Smooth muscle cell (in vitro differentiated cells): Measurements from ENCODE around the gene OTOP3. TPM values are rescaled to one million over a fixed set of nuclear protein-coding genes. Genes with fewer than 3 reads are reported as not detected.

Source experiments
- DNase-seq: peaks from one replicate; lab custom pipeline; 2025; ENCODE audit not compliant: unreplicated experiment; lab: John Stamatoyannopoulos, UW
- H2AFZ ChIP-seq: fragments of 200-600 bp; sonication (generic); 2 replicates; pipeline ENCODE4 v1.6.0; 2016; ENCODE audit warnings: antibody characterized with exemption, low read depth, mild to moderate bottlenecking
- H3F3A ChIP-seq: fragments of 200-600 bp; sonication (generic); 2 replicates; pipeline ENCODE4 v1.6.0; 2017; ENCODE audit warnings: antibody characterized with exemption, low read depth
- H3K27ac ChIP-seq: fragments of 200-600 bp; sonication (generic); 2 replicates; pipeline ENCODE4 v1.5.1; 2016; ENCODE audit warnings: low read depth, mild to moderate bottlenecking
- H3K27me3 ChIP-seq: fragments of 200-600 bp; sonication (generic); 2 replicates; pipeline ENCODE4 v1.6.1; 2016; ENCODE audit warnings: low read depth, mild to moderate bottlenecking
- H3K36me3 ChIP-seq: fragments of 200-600 bp; sonication (generic); 2 replicates; pipeline ENCODE4 v1.5.1; 2016; ENCODE audit warnings: low read depth
- H3K4me1 ChIP-seq: fragments of 200-600 bp; sonication (generic); 2 replicates; pipeline ENCODE4 v1.5.1; 2016; ENCODE audit warnings: low read depth
- H3K4me2 ChIP-seq: fragments of 200-600 bp; sonication (generic); 2 replicates; pipeline ENCODE4 v1.6.0; 2016; ENCODE audit warnings: mild to moderate bottlenecking
- H3K4me3 ChIP-seq: fragments of 200-600 bp; sonication (generic); 2 replicates; pipeline ENCODE4 v1.5.1; 2016; ENCODE audit warnings: mild to moderate bottlenecking
- H3K79me2 ChIP-seq: fragments of 200-600 bp; sonication (generic); 2 replicates; pipeline ENCODE4 v1.6.0; 2016; ENCODE audit warnings: low read depth, mild to moderate bottlenecking
- H3K9ac ChIP-seq: fragments of 200-600 bp; sonication (generic); 2 replicates; pipeline ENCODE4 v1.6.0; 2016; ENCODE audit warnings: low read depth
- H3K9me3 ChIP-seq: fragments of 200-600 bp; sonication (generic); replicated peaks from 2 replicates; pipeline ENCODE4 v1.5.1; 2016; ENCODE audit warnings: low read depth
- H4K20me1 ChIP-seq: fragments of 200-600 bp; sonication (generic); 2 replicates; pipeline ENCODE4 v1.6.0; 2016; ENCODE audit warnings: low read depth
- CTCF ChIP-seq: fragments of 200-600 bp; sonication (generic); IDR thresholded peaks from 2 replicates; pipeline ENCODE4 v1.5.1; 2017; ENCODE audit warnings: borderline replicate concordance, mild to moderate bottlenecking, antibody characterized with exemption; ENCODE audit not compliant: insufficient read depth, poor library complexity, severe bottlenecking
- WGBS: methylation state at CpG from one replicate; pipeline ENCODE4 v1.1.7; 2016; ENCODE audit warnings: low lambda C conversion rate; 5-methylcytosine and 5-hydroxymethylcytosine counted together
- polyA plus RNA-seq: library from polyadenylated mRNA; unstranded; fragments of >200 nt; fragmentation: Nextera tagmentation; extraction: Ambion mirVana; gene quantifications from 2 replicates; pipeline ENCODE4 v1.2.1, GENCODE V29; 2016
- total RNA-seq: library from RNA; depleted of rRNA; stranded (reverse); fragments of >200 nt; gene quantifications from 2 replicates; pipeline ENCODE4 v1.2.3, GENCODE V29; 2014

OTOP3 gene
- total and polyA plus RNA-seq, 2 experiments from 2014 or later: not detected

GRCh38 chr17:74930535-74931036 lies 5.1 kb upstream of the OTOP3 start:
- H3K9ac ChIP-seq: no peak overlapping the region
- H3K27ac ChIP-seq: no peak overlapping the region
- no peaks in the 10 kb centered on the region for H3F3A ChIP-seq
- H2AFZ ChIP-seq: no peak overlapping the region
- no peak for TF ChIP-seq CTCF
- no peaks in the 10 kb centered on the region for H3K79me2 ChIP-seq
- no peaks in the 10 kb centered on the region for H3K4me1 ChIP-seq
- no peaks in the 10 kb centered on the region for H3K9me3 ChIP-seq
- H3K27me3 ChIP-seq: peaks cover 63% of the 10 kb centered on the region
- no peaks in the 10 kb centered on the region for H3K36me3 ChIP-seq
- H4K20me1 ChIP-seq: no peaks in the 10 kb centered on the region
- WGBS: 93% methylated on average over 24 of the region's 24 CpGs
- H3K4me3 ChIP-seq: no peak overlapping the region
- no peak overlapping the region for H3K4me2 ChIP-seq
- no peak for DNase-seq

GRCh38 chr17:74935048-74935447 lies 650 bp upstream of the OTOP3 start:
- H4K20me1 ChIP-seq: no peaks in the 10 kb centered on the region
- H3K27ac ChIP-seq: no peak overlapping the region
- H3K36me3 ChIP-seq: no peaks in the 10 kb centered on the region
- H3K79me2 ChIP-seq: no peaks in the 10 kb centered on the region
- H3K9me3 ChIP-seq: no peaks in the 10 kb centered on the region
- H3K4me3 ChIP-seq: no peak overlapping the region
- H2AFZ ChIP-seq: no peak overlapping the region
- TF ChIP-seq CTCF: no peak
- H3K9ac ChIP-seq: no peak overlapping the region
- peaks cover 75% of the 10 kb centered on the region for H3K27me3 ChIP-seq
- H3K4me1 ChIP-seq: no peaks in the 10 kb centered on the region
- WGBS: 76% methylated on average over 2 of the region's 3 CpGs
- H3K4me2 ChIP-seq: no peak overlapping the region
- no peak for DNase-seq
- no peaks in the 10 kb centered on the region for H3F3A ChIP-seq

- Histone ChIP-seq H3K79me2 (no peaks in the 10 kb centered on the region), H3K4me1 (no peaks in the 10 kb centered on the region), H3F3A (no peaks in the 10 kb centered on the region), H3K4me2 (no peak overlapping the region), H3K4me3 (no peak overlapping the region), H3K27ac (no peak overlapping the region), H3K27me3 (peaks cover 89% of the 10 kb centered on the region), H3K9ac (no peak overlapping the region), H2AFZ (no peak overlapping the region), H4K20me1 (no peaks in the 10 kb centered on the region), H3K36me3 (no peaks in the 10 kb centered on the region), H3K9me3 (no peaks in the 10 kb centered on the region)
- TF ChIP-seq CTCF: no peak
- 45% methylated on average over 10 of the region's 12 CpGs for WGBS
- DNase-seq: no peak
Observed at GRCh38 chr17:74936470-74936799, 737 bp downstream of the OTOP3 start.
